H1 (cell line): ENCODE measurements around the gene FHIT. TPM values are rescaled to one million over a fixed set of nuclear protein-coding genes. Genes with fewer than 3 reads are reported as not detected.

Experiments used
- HDAC6 ChIP-seq: IDR thresholded peaks from one replicate; pipeline ENCODE4 v1.7.1; 2012; ENCODE audit warnings: low read depth, mild to moderate bottlenecking, inconsistent platforms, low read length, moderate library complexity
- JUN ChIP-seq: IDR thresholded peaks from 2 replicates; pipeline ENCODE4 v1.6.1; 2011; ENCODE audit warnings: low read depth, mild to moderate bottlenecking, improper control_type of control experiment, low read length
- SP2 ChIP-seq: IDR thresholded peaks from 2 replicates; pipeline ENCODE4 v1.6.1; 2012; ENCODE audit warnings: mild to moderate bottlenecking, low read length, inconsistent platforms
- polyA plus RNA-seq, 7 experiments: library from polyadenylated mRNA; depleted of rRNA in 3 of 7; stranded (reverse) in 5 of 7; unstranded in 2 of 7; fragments of >200 nt in 5 of 7; fragments of 200-250 nt in 2 of 7; gene quantifications; 1 replicate in 5 of 7; 2 replicates in 1 of 7; 4 replicates in 1 of 7; pipeline versions ENCODE4 v1.2.1 to v1.2.3, GENCODE V29; 2011 to 2013; ENCODE audit warnings: missing spikeins in 2 of 7, mixed read lengths in 2 of 7
- total RNA-seq: library from RNA; stranded (reverse); fragmentation: NEBNext Ultra II Directional; extraction: Animal tissue kit (Norgen Biotek cat#: 25700); gene quantifications from 2 replicates; pipeline ENCODE4 v1.2.1, GENCODE V29; 2021
- TF ChIP-seq, protein P1 (sequence below), 3 experiments: IDR thresholded peaks; 1 replicate in 2 of 3; 2 replicates in 1 of 3; pipeline versions ENCODE4 v1.5.1 to v1.6.1; 2011; ENCODE audit warnings: low read length in 3 of 3, mild to moderate bottlenecking in 3 of 3, inconsistent platforms in 2 of 3, low read depth in 1 of 3, moderate library complexity in 1 of 3; ENCODE audit not compliant: insufficient read depth in 1 of 3; ENCODE audit errors: control extremely low read depth in 1 of 3

Gene FHIT
- total and polyA plus RNA-seq, 2 of the 8 experiments (the other 6 are each of a cell fraction or from before 2014, with no cell fraction given) = 1.2 to 3.2 TPM

DNA sequence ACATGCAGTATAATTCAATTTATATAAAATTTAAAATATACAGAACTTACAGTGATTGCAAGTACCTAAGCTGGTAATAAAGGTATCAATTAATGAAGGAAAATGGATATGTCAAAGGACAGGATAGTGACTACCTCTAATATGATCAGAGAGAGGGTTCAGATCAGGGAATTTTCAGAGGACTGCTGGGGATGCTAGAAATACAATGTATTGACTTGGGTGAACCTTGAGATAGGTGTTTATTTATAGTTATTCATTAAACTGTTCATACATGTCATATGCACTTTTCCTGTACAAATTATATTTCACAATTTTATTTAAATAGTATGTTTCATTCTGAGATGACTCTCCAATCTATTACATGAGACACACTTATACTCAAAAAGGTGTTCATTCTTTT is 554.1 kb downstream of the FHIT start (continued):
- TF ChIP-seq, protein P1, sequence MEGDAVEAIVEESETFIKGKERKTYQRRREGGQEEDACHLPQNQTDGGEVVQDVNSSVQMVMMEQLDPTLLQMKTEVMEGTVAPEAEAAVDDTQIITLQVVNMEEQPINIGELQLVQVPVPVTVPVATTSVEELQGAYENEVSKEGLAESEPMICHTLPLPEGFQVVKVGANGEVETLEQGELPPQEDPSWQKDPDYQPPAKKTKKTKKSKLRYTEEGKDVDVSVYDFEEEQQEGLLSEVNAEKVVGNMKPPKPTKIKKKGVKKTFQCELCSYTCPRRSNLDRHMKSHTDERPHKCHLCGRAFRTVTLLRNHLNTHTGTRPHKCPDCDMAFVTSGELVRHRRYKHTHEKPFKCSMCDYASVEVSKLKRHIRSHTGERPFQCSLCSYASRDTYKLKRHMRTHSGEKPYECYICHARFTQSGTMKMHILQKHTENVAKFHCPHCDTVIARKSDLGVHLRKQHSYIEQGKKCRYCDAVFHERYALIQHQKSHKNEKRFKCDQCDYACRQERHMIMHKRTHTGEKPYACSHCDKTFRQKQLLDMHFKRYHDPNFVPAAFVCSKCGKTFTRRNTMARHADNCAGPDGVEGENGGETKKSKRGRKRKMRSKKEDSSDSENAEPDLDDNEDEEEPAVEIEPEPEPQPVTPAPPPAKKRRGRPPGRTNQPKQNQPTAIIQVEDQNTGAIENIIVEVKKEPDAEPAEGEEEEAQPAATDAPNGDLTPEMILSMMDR (IDR thresholded peaks at IDR 0.05; ENCODE audit: control extremely low read depth in 1 of 3, insufficient read depth in 1 of 3, low read depth in 1 of 3, low read length in 3 of 3) = no peak
- TF ChIP-seq HDAC6 (no peak), JUN (no peak), SP2 (no peak)
